Astrocyte (in vitro differentiated cells and primary cell): ENCODE measurements around the gene CYB5B.

Experiments used
- CTCF ChIP-seq: IDR thresholded peaks from 2 replicates; pipeline ENCODE4 v1.5.1; 2011; ENCODE audit warnings: low read depth, mild to moderate bottlenecking, inconsistent platforms, low read length, moderate library complexity; ENCODE audit not compliant: insufficient read depth
- EZH2 ChIP-seq: IDR thresholded peaks from 2 replicates; pipeline ENCODE4 v1.6.1; 2012; ENCODE audit warnings: mild to moderate bottlenecking, low read length, inconsistent platforms; ENCODE audit not compliant: insufficient read depth

GRCh38 chr16:69423189-69423588 lies 1.2 kb upstream of the CYB5B start:
- TF ChIP-seq CTCF (no peak), EZH2 (no peak)
